ENCODE measurements around the gene IQSEC3. TPM values are rescaled to one million over a fixed set of nuclear protein-coding genes. Genes with fewer than 3 reads are reported as not detected.

The IQSEC3 gene
- total RNA-seq, 1 experiment from 2014 or later = not detected

DNA sequence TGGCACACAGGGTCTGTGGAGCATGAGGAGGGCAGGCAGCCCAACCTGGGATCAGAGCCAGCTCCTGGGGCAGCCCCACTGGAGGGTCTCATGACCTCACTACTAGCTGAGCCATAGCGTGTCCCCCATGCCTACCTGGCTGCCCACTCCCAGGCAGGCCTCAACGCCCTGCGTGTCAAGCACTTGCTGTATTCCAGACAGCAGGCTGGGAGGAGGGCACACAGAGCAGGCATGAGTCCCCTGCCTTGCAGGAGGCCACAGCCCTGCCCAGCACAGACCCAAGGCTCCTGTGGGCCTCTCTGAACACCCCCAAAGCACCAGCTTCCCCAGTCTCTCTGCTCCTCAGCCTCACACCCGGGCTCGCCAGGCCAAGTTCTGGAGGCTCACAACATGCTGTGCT lies 64.0 kb downstream of the IQSEC3 start:
- ATAC-seq (no peak), DNase-seq (ENCODE audit: low read depth, low spot score) (no peak)
- no peak overlapping the region for H3K27ac ChIP-seq (ENCODE audit: low read length)
- in situ Hi-C loops (cut with HindIII; ENCODE audit: low pct_unique_long_range_greater_than_20kb, low sequenced_read_pairs) (no loop called here), intact Hi-C loops (cut with micrococcal nuclease; ENCODE audit: unreplicated experiment) (no loop called here)
- H3K9me3 ChIP-seq (ENCODE audit: control insufficient read depth, insufficient read depth, low read depth, low read length) = no peaks in the 10 kb centered on the region
- BruUV-seq (replicated peaks) = no TSS peak
- TF ChIP-seq SIN3A (IDR thresholded peaks at IDR 0.05; ENCODE audit: borderline replicate concordance, insufficient read depth, low read depth, low read length) = no peak
- no peak for TF ChIP-seq REST (IDR thresholded peaks at IDR 0.05; ENCODE audit: insufficient read depth in 1 of 2, low read depth in 2 of 2, low read length in 1 of 2)
- no peak for TF ChIP-seq TCF7L2 (IDR thresholded peaks at IDR 0.05; ENCODE audit: low read depth, low read length)
- TF ChIP-seq, protein P1, sequence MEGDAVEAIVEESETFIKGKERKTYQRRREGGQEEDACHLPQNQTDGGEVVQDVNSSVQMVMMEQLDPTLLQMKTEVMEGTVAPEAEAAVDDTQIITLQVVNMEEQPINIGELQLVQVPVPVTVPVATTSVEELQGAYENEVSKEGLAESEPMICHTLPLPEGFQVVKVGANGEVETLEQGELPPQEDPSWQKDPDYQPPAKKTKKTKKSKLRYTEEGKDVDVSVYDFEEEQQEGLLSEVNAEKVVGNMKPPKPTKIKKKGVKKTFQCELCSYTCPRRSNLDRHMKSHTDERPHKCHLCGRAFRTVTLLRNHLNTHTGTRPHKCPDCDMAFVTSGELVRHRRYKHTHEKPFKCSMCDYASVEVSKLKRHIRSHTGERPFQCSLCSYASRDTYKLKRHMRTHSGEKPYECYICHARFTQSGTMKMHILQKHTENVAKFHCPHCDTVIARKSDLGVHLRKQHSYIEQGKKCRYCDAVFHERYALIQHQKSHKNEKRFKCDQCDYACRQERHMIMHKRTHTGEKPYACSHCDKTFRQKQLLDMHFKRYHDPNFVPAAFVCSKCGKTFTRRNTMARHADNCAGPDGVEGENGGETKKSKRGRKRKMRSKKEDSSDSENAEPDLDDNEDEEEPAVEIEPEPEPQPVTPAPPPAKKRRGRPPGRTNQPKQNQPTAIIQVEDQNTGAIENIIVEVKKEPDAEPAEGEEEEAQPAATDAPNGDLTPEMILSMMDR (IDR thresholded peaks at IDR 0.05) = no peak
- TF ChIP-seq POLR2AphosphoS5 (IDR thresholded peaks at IDR 0.05; ENCODE audit: low read depth, low read length) = no peak
- H3K4me1 ChIP-seq (ENCODE audit: control insufficient read depth, insufficient read depth, low read length) = no peaks in the 10 kb centered on the region
- POLR2A ChIA-PET = no interaction called here
- H3K4me3 ChIP-seq (ENCODE audit: low read depth in 2 of 2, low read length in 2 of 2) = no peak overlapping the region
- no peaks in the 10 kb centered on the region for H3K36me3 ChIP-seq (ENCODE audit: control insufficient read depth, insufficient read depth, low read length)
- no peaks in the 10 kb centered on the region for H3K27me3 ChIP-seq (ENCODE audit: control insufficient read depth, insufficient read depth, low read length)
- CTCF ChIA-PET = no interaction called here

DNA sequence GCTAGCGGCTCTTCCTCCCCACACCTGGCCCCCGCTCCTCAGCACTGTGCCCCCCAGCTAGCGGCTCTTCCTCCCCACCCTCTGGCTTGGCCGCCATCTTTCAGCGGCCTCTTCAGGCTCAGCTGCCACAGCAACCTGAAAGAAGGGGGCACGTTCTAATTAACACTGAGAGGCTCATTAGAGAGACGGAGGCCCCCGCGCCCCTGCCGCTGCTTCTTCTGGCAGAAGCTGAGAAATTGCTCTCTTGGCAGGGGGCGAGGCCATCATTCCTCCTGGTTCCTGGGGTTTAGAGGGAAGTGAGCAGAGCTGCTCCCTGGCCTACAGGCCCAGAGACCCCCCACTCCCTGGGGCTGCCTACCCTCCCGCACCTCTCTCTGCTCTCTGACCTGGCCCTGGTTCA lies 64.4 kb downstream of the IQSEC3 start:
- H3K27me3 ChIP-seq (ENCODE audit: control insufficient read depth, insufficient read depth, low read length) = no peaks in the 10 kb centered on the region
- no peak for DNase-seq (ENCODE audit: low read depth, low spot score)
- no peak overlapping the region for H3K4me3 ChIP-seq (ENCODE audit: low read depth in 2 of 2, low read length in 2 of 2)
- intact Hi-C loops (cut with micrococcal nuclease; ENCODE audit: unreplicated experiment) (no loop called here), in situ Hi-C loops (cut with HindIII; ENCODE audit: low pct_unique_long_range_greater_than_20kb, low sequenced_read_pairs) (no loop called here)
- no TSS peak for BruUV-seq (replicated peaks)
- ChIA-PET POLR2A (no interaction called here), CTCF (no interaction called here)
- no peaks in the 10 kb centered on the region for H3K9me3 ChIP-seq (ENCODE audit: control insufficient read depth, insufficient read depth, low read depth, low read length)
- no peak for TF ChIP-seq REST (IDR thresholded peaks at IDR 0.05; ENCODE audit: insufficient read depth in 1 of 2, low read depth in 2 of 2, low read length in 1 of 2)
- no peak for TF ChIP-seq POLR2AphosphoS5 (IDR thresholded peaks at IDR 0.05; ENCODE audit: low read depth, low read length)
- TF ChIP-seq, protein P1 (IDR thresholded peaks at IDR 0.05) = no peak
- no peak for TF ChIP-seq SIN3A (IDR thresholded peaks at IDR 0.05; ENCODE audit: borderline replicate concordance, insufficient read depth, low read depth, low read length)
- no peak for TF ChIP-seq TCF7L2 (IDR thresholded peaks at IDR 0.05; ENCODE audit: low read depth, low read length)
- no peak overlapping the region for H3K27ac ChIP-seq (ENCODE audit: low read length)
- no peaks in the 10 kb centered on the region for H3K36me3 ChIP-seq (ENCODE audit: control insufficient read depth, insufficient read depth, low read length)
- no peak for ATAC-seq
- no peaks in the 10 kb centered on the region for H3K4me1 ChIP-seq (ENCODE audit: control insufficient read depth, insufficient read depth, low read length)
